HEK293T (cell line): ENCODE measurements around the gene SOX2.

ENCODE experiments used
- BHLHE40 ChIP-seq: fragments of 450-650 bp; IDR thresholded peaks from 2 replicates; pipeline ENCODE4 v1.6.1; 2016; ENCODE audit warnings: mild to moderate bottlenecking, moderate library complexity, borderline replicate concordance
- CTBP1 ChIP-seq: fragments of 450-650 bp; IDR thresholded peaks from 2 replicates; pipeline ENCODE4 v1.6.1; 2016; ENCODE audit warnings: borderline replicate concordance
- FOXA1 ChIP-seq: fragments of 450-650 bp; IDR thresholded peaks from 2 replicates; pipeline ENCODE4 v1.6.1; 2016; ENCODE audit warnings: mild to moderate bottlenecking
- FOXK2 ChIP-seq: fragments of 450-650 bp; IDR thresholded peaks from 2 replicates; pipeline ENCODE4 v1.6.1; 2016; ENCODE audit warnings: mild to moderate bottlenecking
- HDGF ChIP-seq: fragments of 450-650 bp; IDR thresholded peaks from 2 replicates; pipeline ENCODE4 v1.6.1; 2017; ENCODE audit warnings: antibody characterized with exemption, borderline replicate concordance
- L3MBTL2 ChIP-seq: fragments of 450-650 bp; conservative IDR thresholded peaks from 2 replicates; pipeline ENCODE4 v1.6.1; 2016; ENCODE audit warnings: mild to moderate bottlenecking
- SP1 ChIP-seq: fragments of 450-650 bp; IDR thresholded peaks from 2 replicates; pipeline ENCODE4 v1.6.1; 2017
- SUZ12 ChIP-seq: fragments of 450-650 bp; IDR thresholded peaks from 2 replicates; pipeline ENCODE4 v1.6.1; 2016; ENCODE audit warnings: mild to moderate bottlenecking
- TARDBP ChIP-seq: fragments of 450-650 bp; IDR thresholded peaks from 2 replicates; pipeline ENCODE4 v1.6.1; 2016
- ZNF384 ChIP-seq: fragments of 450-650 bp; IDR thresholded peaks from 2 replicates; pipeline ENCODE4 v1.6.1; 2016

- no peak for TF ChIP-seq HDGF
- no peak for TF ChIP-seq CTBP1
- TF ChIP-seq L3MBTL2 = no peak
- no peak for TF ChIP-seq TARDBP
- TF ChIP-seq BHLHE40 = no peak
- no peak for TF ChIP-seq SP1
- TF ChIP-seq FOXK2 = no peak
- TF ChIP-seq FOXA1 = no peak
- TF ChIP-seq SUZ12 = no peak
- TF ChIP-seq ZNF384 = no peak; the same call in 1 of the 2 replicates
Measured at GRCh38 chr3:181741417-181741816, 29.7 kb downstream of the SOX2 start.
